Measurements from ENCODE around the gene FBXL2. TPM values are rescaled to one million over a fixed set of nuclear protein-coding genes. Genes with fewer than 3 reads are reported as not detected.
"Not testable (repeated sequence)": the region's sequence is repeated elsewhere in the genome, so short reads cannot be mapped to it uniquely, and the experiment has no call there.

FBXL2 gene
- polyA plus RNA-seq, 2 donors, result 0.92 to 1.5 TPM

GRCh38 chr3:33392144-33392543, 114.9 kb downstream of the FBXL2 start:
- no peaks in the 10 kb centered on the region for H3K9me3 ChIP-seq (ENCODE audit: control insufficient read depth in 2 of 2, insufficient read depth in 1 of 2, low read depth in 1 of 2, low read length in 1 of 2)
- no peak overlapping the region for H3K27ac ChIP-seq (ENCODE audit: low read depth in 2 of 2, low read length in 1 of 2)
- H3K36me3 ChIP-seq (ENCODE audit: control insufficient read depth in 2 of 2, insufficient read depth in 2 of 2, low read length in 1 of 2), result peaks cover 10 to 19% of the 10 kb centered on the region in 2 donors
- no peak overlapping the region for H3K4me3 ChIP-seq (ENCODE audit: low read depth in 1 of 2, low read length in 2 of 2)
- 89 to 92% methylated on average over 4 of the region's 4 CpGs for WGBS, 2 donors
- H3K27me3 ChIP-seq (ENCODE audit: control insufficient read depth in 1 of 2, insufficient read depth in 2 of 2, low read length in 2 of 2), result no peaks in the 10 kb centered on the region
- no peaks in the 10 kb centered on the region for H3K4me1 ChIP-seq (ENCODE audit: control insufficient read depth in 2 of 2, insufficient read depth in 2 of 2, low read length in 1 of 2)

GRCh38 chr3:33392703-33393125, 115.5 kb downstream of the FBXL2 start:
- H3K36me3 ChIP-seq (ENCODE audit: control insufficient read depth in 2 of 2, insufficient read depth in 2 of 2, low read length in 1 of 2), result peaks cover 10 to 19% of the 10 kb centered on the region in 2 donors
- 49 to 63% methylated on average over 4 of the region's 4 CpGs for WGBS, 2 donors
- H3K4me1 ChIP-seq (ENCODE audit: control insufficient read depth in 2 of 2, insufficient read depth in 2 of 2, low read length in 1 of 2), result no peaks in the 10 kb centered on the region
- H3K27me3 ChIP-seq (ENCODE audit: control insufficient read depth in 1 of 2, insufficient read depth in 2 of 2, low read length in 2 of 2), result no peaks in the 10 kb centered on the region
- H3K4me3 ChIP-seq (ENCODE audit: low read depth in 1 of 2, low read length in 2 of 2), result no peak overlapping the region
- H3K9me3 ChIP-seq (ENCODE audit: control insufficient read depth in 2 of 2, insufficient read depth in 1 of 2, low read depth in 1 of 2, low read length in 1 of 2), result no peaks in the 10 kb centered on the region
- H3K27ac ChIP-seq (ENCODE audit: low read depth in 2 of 2, low read length in 1 of 2), result no peak overlapping the region

DNA sequence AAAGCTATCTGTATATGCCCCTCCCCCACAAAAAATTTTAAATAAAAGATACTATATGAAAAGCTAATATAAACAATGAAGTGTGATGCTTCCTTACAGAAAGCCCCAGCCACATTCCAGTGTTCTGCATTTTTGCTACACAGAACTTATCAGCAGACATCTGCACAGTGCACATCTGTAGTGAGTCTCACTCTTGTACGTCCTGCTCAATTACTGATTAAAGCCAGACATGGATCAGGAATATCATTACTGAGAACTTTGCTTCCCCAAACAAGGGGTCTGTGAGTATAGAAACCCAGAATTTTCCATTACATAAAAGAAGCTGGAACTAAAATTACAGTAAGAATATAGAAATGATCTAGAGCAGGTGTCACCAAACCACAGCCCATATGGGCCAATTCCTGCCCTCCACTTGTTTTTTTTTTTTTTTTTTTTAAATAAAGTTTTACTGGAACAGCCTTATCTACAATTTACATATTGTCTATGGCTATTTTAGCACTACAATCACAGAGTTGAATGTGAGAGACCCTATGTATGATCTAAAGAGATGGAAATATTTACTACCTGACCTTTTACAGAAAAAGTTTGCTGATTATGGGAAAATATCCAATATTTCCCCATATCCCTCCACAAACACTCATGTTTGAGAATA, 117.3 kb downstream of the FBXL2 start:
- H3K27me3 ChIP-seq (ENCODE audit: control insufficient read depth in 1 of 2, insufficient read depth in 2 of 2, low read length in 2 of 2), result no peaks in the 10 kb centered on the region
- H3K36me3 ChIP-seq (ENCODE audit: control insufficient read depth in 2 of 2, insufficient read depth in 2 of 2, low read length in 1 of 2), result peaks cover 10 to 24% of the 10 kb centered on the region in 2 donors

DNA sequence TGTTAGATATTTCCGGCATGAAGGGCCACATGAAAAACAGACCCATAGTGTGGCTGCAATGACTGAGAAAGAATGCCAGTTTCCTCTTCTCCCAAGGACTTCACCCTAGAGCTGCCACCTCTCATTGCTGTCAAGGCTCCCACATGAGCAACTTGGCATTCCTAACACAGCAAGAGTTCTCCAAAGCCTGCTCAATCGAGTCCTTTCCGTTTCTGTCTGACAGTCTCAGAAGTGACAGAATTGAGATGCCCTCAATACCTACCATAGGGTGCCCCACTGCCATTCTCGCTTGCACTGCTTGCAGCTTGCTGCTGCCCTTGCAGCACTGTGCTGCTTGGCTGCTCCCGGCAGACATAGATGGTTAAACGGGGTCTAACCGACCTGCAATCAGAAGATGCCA, 118.7 kb downstream of the FBXL2 start:
- Histone ChIP-seq H3K4me3 (ENCODE audit: low read depth in 1 of 2, low read length in 2 of 2) (no peak overlapping the region), H3K4me1 (ENCODE audit: control insufficient read depth in 2 of 2, insufficient read depth in 2 of 2, low read length in 1 of 2) (no peaks in the 10 kb centered on the region), H3K36me3 (ENCODE audit: control insufficient read depth in 2 of 2, insufficient read depth in 2 of 2, low read length in 1 of 2) (peaks cover 8 to 21% of the 10 kb centered on the region in 2 donors), H3K27ac (ENCODE audit: low read depth in 2 of 2, low read length in 1 of 2) (no peak overlapping the region), H3K9me3 (ENCODE audit: control insufficient read depth in 2 of 2, insufficient read depth in 1 of 2, low read depth in 1 of 2, low read length in 1 of 2) (no peaks in the 10 kb centered on the region), H3K27me3 (ENCODE audit: control insufficient read depth in 1 of 2, insufficient read depth in 2 of 2, low read length in 2 of 2) (no peaks in the 10 kb centered on the region)
- WGBS, 2 donors, result 85 to 89% methylated on average over 7 of the region's 7 CpGs

More for the DNA sequence above, 117.3 kb downstream of the FBXL2 start:
- WGBS, 2 donors, result 88 to 91% methylated on average over 1 of the region's 1 CpG
- no peak overlapping the region for H3K27ac ChIP-seq (ENCODE audit: low read depth in 2 of 2, low read length in 1 of 2)
- H3K4me3 ChIP-seq (ENCODE audit: low read depth in 1 of 2, low read length in 2 of 2), result no peak overlapping the region
- H3K4me1 ChIP-seq (ENCODE audit: control insufficient read depth in 2 of 2, insufficient read depth in 2 of 2, low read length in 1 of 2), result no peaks in the 10 kb centered on the region
- no peaks in the 10 kb centered on the region for H3K9me3 ChIP-seq (ENCODE audit: control insufficient read depth in 2 of 2, insufficient read depth in 1 of 2, low read depth in 1 of 2, low read length in 1 of 2)

DNA sequence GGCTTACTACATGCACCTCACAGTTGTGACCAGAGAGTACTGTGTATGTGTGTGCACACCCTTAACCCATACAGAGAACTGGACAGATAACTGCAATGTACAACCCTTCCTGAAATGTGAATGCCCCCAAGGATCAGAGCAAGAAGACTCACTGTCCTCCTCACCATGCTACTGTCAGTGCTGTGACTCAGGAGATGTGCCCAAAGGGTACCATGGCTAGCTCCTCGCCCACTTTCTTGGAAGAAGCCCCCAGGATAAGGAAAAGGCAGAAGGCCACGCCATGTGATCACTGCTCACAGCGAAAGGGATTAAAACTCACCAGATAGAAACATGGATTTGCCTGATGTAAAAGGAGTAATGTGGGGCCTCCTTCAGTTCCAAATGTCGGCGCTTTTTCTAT, 121.2 kb downstream of the FBXL2 start:
- Histone ChIP-seq H3K27ac (ENCODE audit: low read depth in 2 of 2, low read length in 1 of 2) (no peak overlapping the region), H3K4me3 (ENCODE audit: low read depth in 1 of 2, low read length in 2 of 2) (no peak overlapping the region), H3K4me1 (ENCODE audit: control insufficient read depth in 2 of 2, insufficient read depth in 2 of 2, low read length in 1 of 2) (no peaks in the 10 kb centered on the region), H3K36me3 (ENCODE audit: control insufficient read depth in 2 of 2, insufficient read depth in 2 of 2, low read length in 1 of 2) (peaks cover 9 to 18% of the 10 kb centered on the region in 2 donors), H3K27me3 (ENCODE audit: control insufficient read depth in 1 of 2, insufficient read depth in 2 of 2, low read length in 2 of 2) (no peaks in the 10 kb centered on the region), H3K9me3 (ENCODE audit: control insufficient read depth in 2 of 2, insufficient read depth in 1 of 2, low read depth in 1 of 2, low read length in 1 of 2) (no peaks in the 10 kb centered on the region)
- 98% methylated on average over 5 of the region's 5 CpGs for WGBS, 2 donors

- peaks cover 8 to 14% of the 10 kb centered on the region in 2 donors for H3K36me3 ChIP-seq (ENCODE audit: control insufficient read depth in 2 of 2, insufficient read depth in 2 of 2, low read length in 1 of 2)
- 93 to 95% methylated on average over 2 of the region's 2 CpGs for WGBS, 2 donors
- H3K4me3 ChIP-seq (ENCODE audit: low read depth in 1 of 2, low read length in 2 of 2), result no peak overlapping the region
- no peaks in the 10 kb centered on the region for H3K27me3 ChIP-seq (ENCODE audit: control insufficient read depth in 1 of 2, insufficient read depth in 2 of 2, low read length in 2 of 2)
- no peaks in the 10 kb centered on the region for H3K4me1 ChIP-seq (ENCODE audit: control insufficient read depth in 2 of 2, insufficient read depth in 2 of 2, low read length in 1 of 2)
- no peaks in the 10 kb centered on the region for H3K9me3 ChIP-seq (ENCODE audit: control insufficient read depth in 2 of 2, insufficient read depth in 1 of 2, low read depth in 1 of 2, low read length in 1 of 2)
- H3K27ac ChIP-seq (ENCODE audit: low read depth in 2 of 2, low read length in 1 of 2), result no peak overlapping the region
These were observed 124.5 kb downstream of the FBXL2 start for GRCh38 chr3:33401781-33402180.

DNA sequence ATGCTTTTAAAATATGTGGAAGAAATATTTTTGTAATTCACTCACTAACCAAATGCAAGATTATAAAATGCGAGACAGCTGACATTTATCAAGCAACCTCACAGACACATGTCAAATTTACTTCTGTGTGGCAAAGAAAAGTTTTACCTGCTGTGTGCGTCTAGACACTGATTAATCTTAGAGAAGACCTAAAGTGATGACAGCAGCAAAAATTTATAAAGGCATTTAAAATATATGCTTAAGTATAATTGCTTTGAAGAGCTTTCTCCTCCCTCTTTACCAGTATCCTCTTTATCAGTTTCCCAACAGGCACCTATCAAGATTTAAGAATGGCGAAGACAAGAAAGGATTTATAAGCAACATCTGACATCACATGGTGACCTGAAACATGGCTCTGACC, 125.7 kb downstream of the FBXL2 start:
- H3K27me3 ChIP-seq (ENCODE audit: control insufficient read depth in 1 of 2, insufficient read depth in 2 of 2, low read length in 2 of 2), result no peaks in the 10 kb centered on the region
- H3K36me3 ChIP-seq (ENCODE audit: control insufficient read depth in 2 of 2, insufficient read depth in 2 of 2, low read length in 1 of 2), result peaks cover 8 to 13% of the 10 kb centered on the region in 2 donors
- no peak overlapping the region for H3K4me3 ChIP-seq (ENCODE audit: low read depth in 1 of 2, low read length in 2 of 2)
- WGBS, 2 donors, result 95% methylated on average over 3 of the region's 3 CpGs
- H3K4me1 ChIP-seq (ENCODE audit: control insufficient read depth in 2 of 2, insufficient read depth in 2 of 2, low read length in 1 of 2), result no peaks in the 10 kb centered on the region
- no peak overlapping the region for H3K27ac ChIP-seq (ENCODE audit: low read depth in 2 of 2, low read length in 1 of 2)
- H3K9me3 ChIP-seq (ENCODE audit: control insufficient read depth in 2 of 2, insufficient read depth in 1 of 2, low read depth in 1 of 2, low read length in 1 of 2), result no peaks in the 10 kb centered on the region

DNA sequence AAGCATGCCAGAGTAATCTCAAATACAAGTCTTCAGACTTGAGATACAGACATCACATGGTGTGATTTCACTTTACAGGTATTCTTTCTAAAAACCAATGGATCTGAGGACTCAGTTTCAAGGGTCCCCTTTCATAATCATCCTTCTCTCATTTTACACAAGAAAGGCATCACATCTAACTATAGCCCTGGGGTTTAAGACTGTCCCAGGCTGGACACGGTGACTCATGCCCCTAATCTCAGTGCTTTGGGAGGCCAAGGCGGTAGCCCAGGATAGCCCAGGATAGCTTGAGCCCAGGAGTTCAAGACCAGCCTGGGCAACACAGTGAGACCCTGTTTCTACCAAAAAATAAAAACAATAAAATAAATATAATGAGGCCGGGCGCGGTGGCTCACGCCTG, 126.5 kb downstream of the FBXL2 start:
- no peaks in the 10 kb centered on the region for H3K27me3 ChIP-seq (ENCODE audit: control insufficient read depth in 1 of 2, insufficient read depth in 2 of 2, low read length in 2 of 2)
- peaks cover 8 to 11% of the 10 kb centered on the region in 2 donors for H3K36me3 ChIP-seq (ENCODE audit: control insufficient read depth in 2 of 2, insufficient read depth in 2 of 2, low read length in 1 of 2)
- no peak overlapping the region for H3K4me3 ChIP-seq (ENCODE audit: low read depth in 1 of 2, low read length in 2 of 2)
- no peak overlapping the region for H3K27ac ChIP-seq (ENCODE audit: low read depth in 2 of 2, low read length in 1 of 2)
- H3K4me1 ChIP-seq (ENCODE audit: control insufficient read depth in 2 of 2, insufficient read depth in 2 of 2, low read length in 1 of 2), result no peaks in the 10 kb centered on the region
- WGBS, 2 donors, result 97 to 98% methylated on average over 6 of the region's 6 CpGs
- H3K9me3 ChIP-seq (ENCODE audit: control insufficient read depth in 2 of 2, insufficient read depth in 1 of 2, low read depth in 1 of 2, low read length in 1 of 2), result no peaks in the 10 kb centered on the region

- 94 to 98% methylated on average over 3 of the region's 3 CpGs for WGBS, 2 donors
- not testable (repeated sequence) for H3K27ac ChIP-seq (ENCODE audit: low read depth in 2 of 2, low read length in 1 of 2); H3K4me1 ChIP-seq (ENCODE audit: control insufficient read depth in 2 of 2, insufficient read depth in 2 of 2, low read length in 1 of 2); H3K9me3 ChIP-seq (ENCODE audit: control insufficient read depth in 2 of 2, insufficient read depth in 1 of 2, low read depth in 1 of 2, low read length in 1 of 2); H3K27me3 ChIP-seq (ENCODE audit: control insufficient read depth in 1 of 2, insufficient read depth in 2 of 2, low read length in 2 of 2); H3K4me3 ChIP-seq (ENCODE audit: low read depth in 1 of 2, low read length in 2 of 2); H3K36me3 ChIP-seq (ENCODE audit: control insufficient read depth in 2 of 2, insufficient read depth in 2 of 2, low read length in 1 of 2)
These were observed 133.6 kb downstream of the FBXL2 start for GRCh38 chr3:33410816-33411215.

- Histone ChIP-seq H3K36me3 (ENCODE audit: control insufficient read depth in 2 of 2, insufficient read depth in 2 of 2, low read length in 1 of 2) (peaks cover 4 to 11% of the 10 kb centered on the region in 2 donors), H3K27ac (ENCODE audit: low read depth in 2 of 2, low read length in 1 of 2) (no peak overlapping the region), H3K4me3 (ENCODE audit: low read depth in 1 of 2, low read length in 2 of 2) (no peak overlapping the region), H3K27me3 (ENCODE audit: control insufficient read depth in 1 of 2, insufficient read depth in 2 of 2, low read length in 2 of 2) (no peaks in the 10 kb centered on the region), H3K4me1 (ENCODE audit: control insufficient read depth in 2 of 2, insufficient read depth in 2 of 2, low read length in 1 of 2) (no peaks in the 10 kb centered on the region), H3K9me3 (ENCODE audit: control insufficient read depth in 2 of 2, insufficient read depth in 1 of 2, low read depth in 1 of 2, low read length in 1 of 2) (no peaks in the 10 kb centered on the region)
- 82 to 85% methylated on average over 3 of the region's 3 CpGs for WGBS, 2 donors
These were observed 139.9 kb downstream of the FBXL2 start for GRCh38 chr3:33417066-33417673.

Data from esophagus (tissue), 2 donors.